HG02884 (cell line): Measurements from ENCODE around the gene SGSM1.
"Not testable (repeated sequence)": the region's sequence is repeated elsewhere in the genome, so short reads cannot be mapped to it uniquely, and the experiment has no call there.

ENCODE experiments used
- ATAC-seq: cut with Tn5 transposase; IDR thresholded peaks from one replicate; pipeline ENCODE4 v1.9.1; 2021; ENCODE audit warnings: mild to moderate bottlenecking, moderate library complexity; ENCODE audit not compliant: unreplicated experiment

The SGSM1 gene

DNA sequence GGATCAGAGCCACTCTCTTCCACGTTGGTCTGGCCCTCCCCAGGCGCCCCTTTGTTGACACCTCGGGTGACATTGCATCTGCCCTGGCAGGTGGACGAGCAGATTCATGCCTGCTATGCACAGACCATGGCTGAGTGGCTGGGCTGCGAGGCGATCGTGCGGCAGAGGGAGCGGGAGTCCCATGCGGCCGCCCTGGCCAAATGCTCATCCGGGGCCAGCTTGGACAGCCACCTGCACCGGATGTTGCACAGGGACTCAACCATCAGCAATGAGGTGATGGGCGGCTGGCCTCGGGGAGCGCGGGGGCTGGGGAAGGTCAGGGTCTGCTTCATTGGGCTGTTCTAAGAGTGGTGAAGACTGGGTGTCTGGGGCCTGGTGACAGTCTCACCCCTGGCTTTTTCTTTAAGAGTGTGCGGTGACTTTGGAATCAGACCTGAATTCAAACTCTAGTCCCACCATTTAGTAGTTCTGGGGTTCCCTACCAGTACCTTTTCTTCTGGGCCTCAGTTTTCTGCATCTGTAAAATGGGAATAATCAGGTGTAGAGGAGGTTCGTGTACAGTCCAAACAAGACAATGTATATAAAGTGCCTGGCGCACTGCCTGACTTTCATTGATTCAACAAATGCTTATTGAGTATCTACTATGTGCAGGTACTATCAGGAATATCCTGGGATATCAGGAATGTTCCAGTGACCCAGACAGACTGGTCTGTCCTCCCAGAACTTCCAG, 87.5 kb downstream of the SGSM1 start:
- ATAC-seq = no peak

GRCh38 chr22:24894220-24894975, 88.4 kb downstream of the SGSM1 start:
- ATAC-seq = no peak

- no peak for ATAC-seq
Observed at GRCh38 chr22:24894998-24895397, 89.0 kb downstream of the SGSM1 start.

- ATAC-seq = no peak
Observed at GRCh38 chr22:24901448-24901847, 95.4 kb downstream of the SGSM1 start.

DNA sequence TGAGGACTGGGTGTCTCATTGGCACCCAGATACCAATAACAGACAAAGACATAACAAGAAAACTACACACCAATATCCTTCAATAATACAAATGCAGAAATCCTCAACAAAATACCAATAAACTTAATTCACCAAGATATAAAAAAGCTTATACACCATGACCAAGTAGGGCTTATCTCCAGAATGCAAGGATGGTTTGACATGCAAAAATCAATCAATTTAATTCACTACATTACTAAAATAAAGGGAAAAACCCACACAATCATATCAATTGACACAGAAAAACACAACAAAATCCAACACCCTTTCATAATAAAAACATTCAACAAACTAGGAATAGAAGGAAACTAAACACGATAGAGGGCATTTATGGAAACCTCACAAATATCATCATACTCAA, 99.9 kb downstream of the SGSM1 start:
- ATAC-seq = no peak

DNA sequence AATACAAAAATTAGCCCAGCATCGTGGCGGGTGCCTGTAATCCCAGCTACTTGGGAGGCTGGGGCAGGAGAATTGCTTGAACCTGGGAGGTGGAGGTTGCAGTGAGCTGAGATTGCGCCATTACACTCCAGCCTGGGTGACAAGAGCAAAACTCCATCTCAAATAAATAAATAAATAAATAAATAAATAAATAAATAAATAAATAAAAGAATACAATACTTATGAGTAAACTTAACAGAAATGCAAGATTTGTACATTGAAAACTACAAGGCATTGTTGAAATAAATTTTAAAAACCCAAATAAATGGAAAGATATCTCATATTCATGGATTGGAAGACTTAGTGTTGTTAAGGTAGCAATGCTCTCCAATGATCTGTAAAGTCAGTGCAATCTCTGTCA, 101.1 kb downstream of the SGSM1 start:
- ATAC-seq = not testable (repeated sequence)

- ATAC-seq = no peak
Observed at GRCh38 chr22:24920029-24920428, 114.0 kb downstream of the SGSM1 start.

- no peak for ATAC-seq
Observed at GRCh38 chr22:24925586-24926427, 119.8 kb downstream of the SGSM1 start.

GRCh38 chr22:24926428-24926725, 120.4 kb downstream of the SGSM1 start:
- no peak for ATAC-seq

GRCh38 chr22:24926849-24927579, 121.0 kb downstream of the SGSM1 start:
- no peak for ATAC-seq

DNA sequence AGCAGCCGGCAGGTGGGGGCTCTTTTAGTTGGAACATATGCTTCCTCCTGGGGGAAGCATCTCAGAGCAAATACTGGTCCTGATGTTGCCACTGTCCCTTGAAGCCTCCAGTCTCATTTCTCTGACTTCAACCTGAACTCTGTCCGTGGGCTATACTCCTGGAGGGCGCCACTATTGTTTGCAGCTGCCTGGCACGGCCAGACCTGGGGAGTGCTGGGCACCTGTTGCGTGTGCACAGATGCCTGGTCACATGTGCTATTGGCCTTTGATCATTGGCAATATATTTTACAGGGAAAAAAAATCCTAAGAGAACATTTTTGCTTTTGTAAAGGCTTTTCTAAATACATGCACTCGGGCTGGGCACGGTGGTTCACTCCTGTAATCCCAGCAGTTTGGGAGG, 122.3 kb downstream of the SGSM1 start:
- no peak for ATAC-seq

DNA sequence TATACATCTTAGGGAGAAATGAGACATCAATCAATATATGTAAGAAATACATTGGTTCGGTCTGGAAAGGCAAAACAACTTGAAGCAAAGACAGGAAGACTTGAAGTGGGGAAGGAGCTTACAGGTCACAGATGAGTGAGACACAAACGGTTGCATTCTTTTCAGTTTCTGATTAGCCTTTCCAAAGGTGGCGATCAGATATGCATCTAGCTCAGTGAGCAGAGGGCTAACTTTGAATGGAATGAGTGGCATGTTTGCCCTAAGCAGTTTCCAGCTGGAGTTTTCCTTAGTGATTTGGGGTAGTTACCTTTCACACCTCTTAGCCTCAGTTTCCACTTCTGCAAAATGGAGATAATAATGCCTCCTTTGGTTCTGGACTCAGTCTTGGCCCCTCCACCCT, 124.7 kb downstream of the SGSM1 start:
- ATAC-seq = no peak

DNA sequence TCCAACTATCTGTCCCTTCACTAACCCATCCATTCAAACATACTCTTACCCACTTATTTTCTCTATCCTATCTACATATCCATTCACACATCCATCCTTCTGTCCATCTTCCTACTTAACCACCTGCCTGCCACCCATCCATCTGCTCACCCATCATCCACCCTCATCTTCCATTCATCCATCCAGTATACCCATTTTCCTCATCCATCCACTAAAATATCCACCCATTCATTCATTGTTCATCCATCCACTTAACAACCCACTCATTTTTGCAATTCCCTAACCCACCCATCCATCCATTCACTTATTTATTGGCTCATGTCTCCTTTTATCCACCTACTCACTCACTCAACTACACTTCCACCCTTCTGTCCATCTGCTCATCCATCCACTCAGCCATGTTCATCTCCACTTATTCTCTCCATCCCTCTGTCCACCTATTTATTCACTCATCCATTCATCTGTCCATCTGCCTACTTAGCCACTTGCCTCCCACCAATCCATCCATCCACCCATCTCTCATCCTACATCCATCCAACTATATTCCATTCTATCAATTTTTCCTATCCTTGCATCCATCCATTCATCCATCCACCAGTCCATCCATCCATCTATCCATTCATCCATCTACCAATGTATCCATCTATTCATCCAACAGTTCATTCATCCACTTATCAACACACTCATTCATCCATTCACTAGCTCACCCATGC, 129.9 kb downstream of the SGSM1 start:
- ATAC-seq = no peak

- no peak for ATAC-seq
Observed at GRCh38 chr22:24937114-24937513, 131.1 kb downstream of the SGSM1 start.

DNA sequence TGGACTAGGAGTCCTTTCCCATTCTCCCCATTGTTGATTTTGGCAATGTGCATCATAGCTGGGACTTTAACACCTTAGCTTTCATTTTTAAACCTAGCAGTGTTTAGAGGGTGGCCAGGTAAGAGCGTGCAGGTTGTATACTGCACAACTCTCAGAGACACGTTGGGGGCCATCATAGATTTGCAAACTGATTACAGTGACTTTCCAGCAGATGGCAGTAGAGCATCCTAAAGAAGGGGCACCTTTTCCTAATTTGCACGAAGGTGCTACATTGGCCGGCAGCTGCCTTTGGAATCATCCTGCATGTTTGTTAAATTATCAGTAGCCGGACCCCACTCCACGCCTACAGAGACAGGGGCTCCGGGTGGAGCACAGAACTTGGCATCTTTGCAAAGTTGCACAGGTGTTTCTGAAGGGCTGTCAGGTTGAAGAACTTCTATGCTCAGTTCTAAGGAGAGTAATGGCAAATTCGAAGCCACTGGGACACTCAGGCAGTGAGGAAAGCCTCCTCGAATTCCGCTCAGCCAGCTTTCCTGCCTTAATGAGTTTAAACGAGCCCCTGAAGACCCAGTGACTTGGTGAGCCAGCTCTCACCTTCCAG, 132.8 kb downstream of the SGSM1 start:
- no peak for ATAC-seq

DNA sequence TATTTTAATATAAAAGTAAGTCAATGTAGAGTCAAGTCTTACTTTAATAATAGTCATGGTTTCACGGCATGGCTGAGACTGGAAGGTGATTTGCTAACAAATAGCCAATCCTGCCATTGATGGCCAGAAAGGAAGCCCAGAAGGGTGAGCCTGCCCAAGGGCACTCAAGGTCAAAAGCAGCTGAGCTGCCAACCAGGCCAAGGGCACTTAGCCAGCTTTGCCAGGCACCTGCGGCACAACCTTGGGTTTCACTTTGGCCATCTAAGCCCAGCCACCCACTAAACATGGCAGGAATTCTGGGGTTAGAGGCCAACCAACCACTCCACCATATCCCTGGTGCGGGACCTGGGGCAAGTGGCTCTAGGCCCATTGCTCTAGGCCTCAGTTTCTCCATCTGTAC, 136.3 kb downstream of the SGSM1 start:
- ATAC-seq = no peak

DNA sequence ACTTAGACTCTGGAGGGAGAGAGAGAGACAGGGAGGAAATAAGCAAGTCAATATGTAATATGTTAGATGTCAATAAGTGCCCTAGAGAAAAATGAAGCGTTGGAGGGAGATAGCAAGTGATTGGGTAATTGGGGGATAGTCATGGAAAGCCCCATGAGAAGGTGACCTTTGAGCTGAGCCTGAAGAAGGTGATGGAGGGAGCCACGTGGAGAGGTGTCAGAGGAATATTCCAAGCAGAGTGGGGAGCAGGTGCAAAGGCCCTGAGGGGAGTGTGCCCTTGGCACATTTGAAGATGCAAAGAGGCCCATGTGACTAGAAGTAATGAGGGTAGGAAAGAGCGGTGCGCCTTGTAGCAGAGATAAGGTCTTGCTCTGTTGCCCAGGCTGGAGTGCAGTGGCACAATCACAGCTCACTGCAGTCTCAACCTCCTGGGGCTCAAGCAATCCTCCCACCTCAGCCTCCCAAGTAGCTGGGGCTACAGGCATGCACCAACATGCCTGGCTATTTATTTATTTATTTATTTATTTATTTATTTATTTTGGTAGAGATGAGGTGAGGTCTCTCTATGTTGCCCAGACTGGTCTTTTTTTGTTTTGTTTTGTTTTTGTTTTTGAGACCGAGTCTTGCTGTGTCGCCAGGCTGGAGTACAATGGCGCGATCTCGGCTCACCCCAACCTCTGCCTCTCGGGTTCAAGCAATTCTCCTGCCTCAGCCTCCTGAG, 138.4 kb downstream of the SGSM1 start:
- ATAC-seq = no peak

DNA sequence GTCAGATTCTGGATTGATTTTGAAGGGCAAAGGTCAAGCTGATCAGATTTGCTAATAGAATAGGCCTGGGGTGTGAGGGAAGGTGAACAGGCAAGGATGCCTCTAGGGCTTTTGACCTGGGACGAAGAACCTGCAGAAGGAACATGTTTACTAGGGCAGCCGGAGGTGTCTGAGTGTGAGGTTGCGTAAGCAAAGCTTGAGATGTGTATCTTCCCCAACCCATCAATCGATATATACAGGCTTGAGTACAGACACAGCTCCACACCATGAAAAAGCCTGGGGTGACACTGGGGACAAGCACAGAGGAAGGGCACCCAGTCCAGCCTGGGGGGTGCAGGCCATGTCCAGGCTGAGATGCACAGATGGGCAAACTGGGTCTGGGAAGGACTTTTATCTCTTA, 139.4 kb downstream of the SGSM1 start:
- ATAC-seq = no peak

DNA sequence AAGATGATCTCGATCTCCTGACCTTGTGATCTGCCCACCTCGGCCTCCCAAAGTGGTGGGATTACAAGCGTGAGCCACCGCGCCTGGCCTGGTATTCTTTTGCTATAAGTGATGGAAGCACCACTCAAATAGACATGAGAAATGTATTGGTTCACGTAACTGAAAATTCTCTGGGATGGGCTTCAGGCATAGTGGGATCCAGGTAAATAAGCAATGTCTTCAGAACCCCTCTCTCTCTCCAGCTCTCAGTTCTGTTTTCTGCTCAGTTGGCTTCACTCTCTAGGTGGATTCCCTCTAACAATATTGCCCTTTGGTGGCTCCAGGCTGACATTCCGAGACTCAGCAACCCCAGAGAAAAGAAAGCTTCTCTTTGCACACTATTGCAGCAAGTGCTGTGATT, 141.4 kb downstream of the SGSM1 start:
- no peak for ATAC-seq
